Thymus (tissue), 11 donors: ENCODE results near the gene SPATA17. TPM values are rescaled to one million over a fixed set of nuclear protein-coding genes. Genes with fewer than 3 reads are reported as not detected.

Experiments
- DNase-seq, 9 donors: peaks; one replicate each; pipeline ENCODE4 v3.0.0-alpha.2; 2013; ENCODE audit warnings: low spot score in 9 of 9, low read depth in 6 of 9, missing footprints in 1 of 9
- H3K27ac ChIP-seq, 2 donors: one replicate each; pipeline ENCODE4 v1.5.1; 2013; ENCODE audit warnings: control low read depth in 1 of 2, low read depth in 1 of 2, low read length in 1 of 2, mild to moderate bottlenecking in 1 of 2, moderate library complexity in 1 of 2
- H3K27me3 ChIP-seq, 2 donors: one replicate each; pipeline ENCODE4 v1.5.1; 2013; ENCODE audit warnings: low read length in 1 of 2; ENCODE audit not compliant: control insufficient read depth in 2 of 2, insufficient read depth in 1 of 2
- H3K36me3 ChIP-seq, 2 donors: one replicate each; pipeline ENCODE4 v1.5.1; 2013; ENCODE audit warnings: low read length in 1 of 2, mild to moderate bottlenecking in 1 of 2, moderate library complexity in 1 of 2; ENCODE audit not compliant: control insufficient read depth in 2 of 2, insufficient read depth in 2 of 2
- H3K4me1 ChIP-seq, 2 donors: one replicate each; pipeline ENCODE4 v1.5.1; 2013; ENCODE audit warnings: low read length in 2 of 2; ENCODE audit not compliant: control insufficient read depth in 2 of 2, insufficient read depth in 2 of 2
- H3K4me3 ChIP-seq, 2 donors: one replicate each; pipeline ENCODE4 v1.5.1; 2013; ENCODE audit warnings: low read length in 2 of 2, control low read depth in 1 of 2, mild to moderate bottlenecking in 1 of 2
- H3K9me3 ChIP-seq, 2 donors: one replicate each; pipeline ENCODE4 v1.5.1; 2013; ENCODE audit warnings: low read length in 1 of 2, mild to moderate bottlenecking in 1 of 2; ENCODE audit not compliant: control insufficient read depth in 2 of 2, insufficient read depth in 1 of 2
- WGBS: extraction: QIAGEN DNeasy Blood & Tissue Kit; methylation state at CpG from one replicate; pipeline ENCODE4 v1.1.7; 2013; 5-methylcytosine and 5-hydroxymethylcytosine counted together
- polyA plus RNA-seq: library from polyadenylated mRNA; stranded (reverse); fragments of 200-250 nt; gene quantifications from one replicate; pipeline ENCODE4 v1.2.3, GENCODE V29; 2013
- total RNA-seq: library from RNA; stranded (reverse); fragments of 120-200 nt; gene quantifications from one replicate; pipeline ENCODE4 v1.2.4, GENCODE V29; 2013
- donor health status: healthy.

Gene SPATA17
- total and polyA plus RNA-seq, 2 donors, result 0.46 to 0.57 TPM

- Histone ChIP-seq H3K4me3 (no peak overlapping the region), H3K4me1 (no peaks in the 10 kb centered on the region), H3K9me3 (no peaks in the 10 kb centered on the region), H3K27ac (no peak overlapping the region), H3K27me3 (no peaks in the 10 kb centered on the region), H3K36me3 (peaks cover 5 to 14% of the 10 kb centered on the region in 2 donors)
- no peak for DNase-seq
- 97% methylated on average over 1 of the region's 1 CpG for WGBS
Measured at GRCh38 chr1:217617126-217617525, 14.0 kb upstream of the SPATA17 start.

- Histone ChIP-seq H3K36me3 (peaks cover 5 to 14% of the 10 kb centered on the region in 2 donors), H3K27me3 (no peaks in the 10 kb centered on the region), H3K9me3 (no peaks in the 10 kb centered on the region), H3K4me3 (no peak overlapping the region), H3K4me1 (no peaks in the 10 kb centered on the region), H3K27ac (no peak overlapping the region)
- DNase-seq, result no peak
- 95% methylated on average over 4 of the region's 4 CpGs for WGBS
Measured at GRCh38 chr1:217620814-217621213, 10.3 kb upstream of the SPATA17 start.

GRCh38 chr1:217622042-217622441, 9.1 kb upstream of the SPATA17 start:
- Histone ChIP-seq H3K9me3 (no peaks in the 10 kb centered on the region), H3K27me3 (no peaks in the 10 kb centered on the region), H3K27ac (no peak overlapping the region), H3K4me3 (no peak overlapping the region), H3K4me1 (no peaks in the 10 kb centered on the region), H3K36me3 (peaks cover 5 to 14% of the 10 kb centered on the region in 2 donors)
- DNase-seq, result no peak
- 96% methylated on average over 3 of the region's 3 CpGs for WGBS

GRCh38 chr1:217626321-217626720, 4.8 kb upstream of the SPATA17 start:
- no peaks in the 10 kb centered on the region for H3K9me3 ChIP-seq
- H3K36me3 ChIP-seq, result no peaks in the 10 kb centered on the region
- no peak for DNase-seq
- WGBS, result 95% methylated on average over 2 of the region's 2 CpGs
- H3K4me1 ChIP-seq, result peaks cover 0 to 6% of the 10 kb centered on the region in 2 donors
- H3K27me3 ChIP-seq, result no peaks in the 10 kb centered on the region
- no peak overlapping the region for H3K27ac ChIP-seq
- no peak overlapping the region for H3K4me3 ChIP-seq

- Histone ChIP-seq H3K9me3 (no peaks in the 10 kb centered on the region), H3K4me1 (peaks cover 0 to 6% of the 10 kb centered on the region in 2 donors), H3K27ac (no peak overlapping the region), H3K4me3 (no peak overlapping the region), H3K27me3 (no peaks in the 10 kb centered on the region), H3K36me3 (no peaks in the 10 kb centered on the region)
- WGBS, result 14% methylated on average over 3 of the region's 3 CpGs
- no peak for DNase-seq
Measured at GRCh38 chr1:217627431-217627830, 3.7 kb upstream of the SPATA17 start.

- no peak for DNase-seq
- Histone ChIP-seq H3K4me3 (no peak overlapping the region), H3K27me3 (no peaks in the 10 kb centered on the region), H3K36me3 (no peaks in the 10 kb centered on the region), H3K4me1 (no peaks in the 10 kb centered on the region), H3K9me3 (no peaks in the 10 kb centered on the region), H3K27ac (no peak overlapping the region)
- WGBS, result 69% methylated on average over 6 of the region's 6 CpGs
Measured at GRCh38 chr1:217642455-217642854, 11.3 kb downstream of the SPATA17 start.

GRCh38 chr1:217647791-217648190, 16.6 kb downstream of the SPATA17 start:
- WGBS, result 95% methylated on average over 13 of the region's 13 CpGs
- Histone ChIP-seq H3K9me3 (no peaks in the 10 kb centered on the region), H3K36me3 (no peaks in the 10 kb centered on the region), H3K4me1 (no peaks in the 10 kb centered on the region), H3K27me3 (no peaks in the 10 kb centered on the region), H3K27ac (no peak overlapping the region), H3K4me3 (no peak overlapping the region)
- DNase-seq, result no peak

GRCh38 chr1:217650674-217651073, 19.5 kb downstream of the SPATA17 start:
- H3K4me3 ChIP-seq, result no peak overlapping the region
- no peak for DNase-seq
- H3K27ac ChIP-seq, result no peak overlapping the region
- WGBS, result 97% methylated on average over 4 of the region's 4 CpGs
- no peaks in the 10 kb centered on the region for H3K27me3 ChIP-seq
- H3K9me3 ChIP-seq, result no peaks in the 10 kb centered on the region
- H3K36me3 ChIP-seq, result no peaks in the 10 kb centered on the region
- H3K4me1 ChIP-seq, result no peaks in the 10 kb centered on the region

GRCh38 chr1:217660353-217661062, 29.4 kb downstream of the SPATA17 start:
- H3K9me3 ChIP-seq, result no peaks in the 10 kb centered on the region
- no peak overlapping the region for H3K27ac ChIP-seq
- H3K27me3 ChIP-seq, result no peaks in the 10 kb centered on the region
- DNase-seq, result no peak
- no peaks in the 10 kb centered on the region for H3K4me1 ChIP-seq
- WGBS, result 85% methylated on average over 5 of the region's 5 CpGs
- no peaks in the 10 kb centered on the region for H3K36me3 ChIP-seq
- no peak overlapping the region for H3K4me3 ChIP-seq
